Peyer's patch (tissue), 4 donors: ENCODE data around the gene GMNC. TPM values are rescaled to one million over a fixed set of nuclear protein-coding genes. Genes with fewer than 3 reads are reported as not detected.

Experiments
- DNase-seq, 3 donors: peaks; one replicate each; pipeline ENCODE4 v3.0.0-alpha.2; 2017 to 2019
- H3K27ac ChIP-seq, 4 donors: fragments of 200-600 bp; sonication (generic); one replicate each; pipeline ENCODE4 v1.5.1; 2016 to 2019
- H3K27me3 ChIP-seq, 2 donors: fragments of 200-600 bp; sonication (generic); one replicate each; pipeline ENCODE4 v1.5.1; 2019
- H3K36me3 ChIP-seq, 3 donors: fragments of 200-600 bp; sonication (generic); one replicate each; pipeline ENCODE4 v1.5.1; 2016 to 2019
- H3K4me1 ChIP-seq, 4 donors: fragments of 200-600 bp; sonication (generic); one replicate each; pipeline ENCODE4 v1.5.1; 2016 to 2019
- H3K4me3 ChIP-seq, 4 donors: fragments of 200-600 bp; sonication (generic); 1 replicate in 3 of 4; 2 replicates in 1 of 4; pipeline ENCODE4 v1.5.1; 2016 to 2019; ENCODE audit warnings: mild to moderate bottlenecking in 1 of 4
- H3K9me3 ChIP-seq, 4 donors: fragments of 200-600 bp; sonication (generic); one replicate each; pipeline ENCODE4 v1.5.1; 2016 to 2019; ENCODE audit warnings: mild to moderate bottlenecking in 1 of 4
- CTCF ChIP-seq, 6 experiments: fragments of 450-650 bp in 4 of 6; fragments of 200-600 bp in 2 of 6; sonication (generic) in 1 of 6; IDR thresholded peaks; one replicate each; pipeline ENCODE4 v1.5.1; 2017 to 2019; ENCODE audit warnings: antibody characterized with exemption in 6 of 6, mild to moderate bottlenecking in 3 of 6, moderate library complexity in 1 of 6
- POLR2A ChIP-seq, 2 donors: fragments of 450-650 bp; IDR thresholded peaks; one replicate each; pipeline ENCODE4 v1.5.1; 2017; ENCODE audit warnings: antibody characterized with exemption in 2 of 2, mild to moderate bottlenecking in 2 of 2, moderate library complexity in 2 of 2
- total RNA-seq, 4 donors: library from RNA; depleted of rRNA; stranded (reverse); fragments of >200 nt; gene quantifications; one replicate each; pipeline ENCODE4 v1.1.0, GENCODE V29; 2016

GMNC gene
- not detected for total RNA-seq

- H3K4me3 ChIP-seq = peak within 1 kb of the TSS; percentile 34 to 67 (median 54)
- H3K4me1 ChIP-seq = no peaks in the 10 kb centered on the region
- no peak for TF ChIP-seq CTCF (IDR thresholded peaks at IDR 0.05)
- TF ChIP-seq POLR2A (IDR thresholded peaks at IDR 0.05) = peak; percentile 19 to 48
- no peaks in the 10 kb centered on the region for H3K9me3 ChIP-seq
- H3K27me3 ChIP-seq = no peaks in the 10 kb centered on the region
- H3K36me3 ChIP-seq = no peaks in the 10 kb centered on the region
- DNase-seq = peak; percentile 21 to 85 (median 83)
- H3K27ac ChIP-seq = peak within 1 kb of the TSS in 2 of 4 donors; percentile 22 to 41
These were observed at the start of gene GMNC for GRCh38 chr3:190862209-190863118. TSS of gene GMNC (minus strand) at chr3:190862694. CDS start at chr3:190862615, 79 bp downstream.

DNA sequence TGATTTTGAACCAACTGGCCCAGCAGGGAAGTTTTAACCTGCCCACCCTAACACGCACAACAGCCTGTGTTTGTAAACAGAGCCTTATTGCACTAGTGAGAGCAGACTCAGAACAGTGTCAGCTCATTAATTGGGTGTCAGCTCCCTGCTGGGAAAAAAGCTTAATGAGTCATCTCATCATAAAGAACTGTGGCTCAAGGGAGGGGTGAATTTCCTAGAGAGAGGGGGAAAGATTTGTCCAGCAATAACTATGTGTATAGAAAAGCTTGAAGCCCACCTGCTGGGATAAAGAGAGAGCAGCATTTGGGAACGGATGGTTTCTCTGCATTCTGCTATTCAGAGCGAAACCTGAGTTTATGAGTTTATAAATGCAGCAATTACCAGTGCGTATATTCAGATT lies 48.9 kb upstream of the GMNC start:
- Histone ChIP-seq H3K4me1 (no peaks in the 10 kb centered on the region), H3K27ac (no peak overlapping the region), H3K4me3 (no peak overlapping the region), H3K36me3 (no peaks in the 10 kb centered on the region), H3K27me3 (no peaks in the 10 kb centered on the region), H3K9me3 (no peaks in the 10 kb centered on the region)
- TF ChIP-seq CTCF (IDR thresholded peaks at IDR 0.05) = no peak
- no peak for TF ChIP-seq POLR2A (IDR thresholded peaks at IDR 0.05)
- DNase-seq = no peak

GRCh38 chr3:190909908-190910307 lies 47.4 kb upstream of the GMNC start:
- TF ChIP-seq CTCF (IDR thresholded peaks at IDR 0.05) (no peak), POLR2A (IDR thresholded peaks at IDR 0.05) (no peak)
- no peak overlapping the region for H3K4me3 ChIP-seq

DNA sequence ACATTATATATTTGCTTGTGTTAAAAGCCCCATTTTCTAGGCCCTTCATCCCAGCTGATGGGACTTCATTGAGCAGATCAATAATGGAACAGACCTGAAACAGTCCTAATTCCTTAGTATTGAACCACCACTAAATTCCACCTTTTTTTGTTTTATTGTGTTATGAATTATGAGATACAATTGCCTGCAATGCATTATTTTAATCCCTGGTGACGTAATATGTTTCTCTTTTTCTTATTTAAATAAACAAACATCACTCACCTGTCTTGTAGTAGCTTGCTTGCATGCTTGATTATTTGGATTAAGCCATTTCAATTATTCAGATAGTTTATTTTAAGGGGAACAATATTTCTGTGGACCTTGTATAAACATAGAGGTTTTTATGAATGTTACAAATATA lies 40.7 kb upstream of the GMNC start:
- Histone ChIP-seq H3K27me3 (no peaks in the 10 kb centered on the region), H3K4me3 (no peak overlapping the region), H3K4me1 (no peaks in the 10 kb centered on the region), H3K36me3 (no peaks in the 10 kb centered on the region), H3K9me3 (no peaks in the 10 kb centered on the region), H3K27ac (no peak overlapping the region)
- no peak for TF ChIP-seq POLR2A (IDR thresholded peaks at IDR 0.05)
- no peak for TF ChIP-seq CTCF (IDR thresholded peaks at IDR 0.05)
- no peak for DNase-seq

More at GRCh38 chr3:190909908-190910307, 47.4 kb upstream of the GMNC start:
- no peak for DNase-seq
- no peak overlapping the region for H3K27ac ChIP-seq
- no peaks in the 10 kb centered on the region for H3K4me1 ChIP-seq
- H3K36me3 ChIP-seq = no peaks in the 10 kb centered on the region
- no peaks in the 10 kb centered on the region for H3K9me3 ChIP-seq
- no peaks in the 10 kb centered on the region for H3K27me3 ChIP-seq

GRCh38 chr3:190902292-190902691 lies 39.8 kb upstream of the GMNC start:
- TF ChIP-seq POLR2A (IDR thresholded peaks at IDR 0.05) (no peak), CTCF (IDR thresholded peaks at IDR 0.05) (no peak)

More at GRCh38 chr3:190902292-190902691, 39.8 kb upstream of the GMNC start:
- no peak for DNase-seq
- H3K27me3 ChIP-seq = no peaks in the 10 kb centered on the region
- no peak overlapping the region for H3K27ac ChIP-seq
- no peaks in the 10 kb centered on the region for H3K36me3 ChIP-seq
- no peak overlapping the region for H3K4me3 ChIP-seq
- no peaks in the 10 kb centered on the region for H3K4me1 ChIP-seq
- no peaks in the 10 kb centered on the region for H3K9me3 ChIP-seq
